HL-60 (cell line): ENCODE results near the gene RNFT2.

Experiments
- CTCF ChIP-seq: IDR thresholded peaks from one replicate; pipeline ENCODE4 v1.5.1; 2011; ENCODE audit warnings: low read length, control low read depth, inconsistent platforms; ENCODE audit not compliant: insufficient read depth
- GABPA ChIP-seq: IDR thresholded peaks from 2 replicates; pipeline ENCODE4 v1.6.1; 2012; ENCODE audit warnings: low read depth
- POLR2AphosphoS5 ChIP-seq: IDR thresholded peaks from 2 replicates; pipeline ENCODE4 v1.6.1; 2012; ENCODE audit warnings: low read depth
- REST ChIP-seq: IDR thresholded peaks from 2 replicates; pipeline ENCODE4 v1.6.1; 2012; ENCODE audit warnings: low read depth; ENCODE audit not compliant: insufficient replicate concordance
- SPI1 ChIP-seq: IDR thresholded peaks from 2 replicates; pipeline ENCODE4 v1.6.1; 2012; ENCODE audit warnings: low read depth, mild to moderate bottlenecking, borderline replicate concordance

GRCh38 chr12:116891019-116891418, 152.9 kb downstream of the RNFT2 start:
- TF ChIP-seq POLR2AphosphoS5 (no peak), CTCF (no peak), REST (no peak), GABPA (no peak), SPI1 (no peak)
